B cell (primary cell): Measurements from ENCODE around the gene HPN. TPM values are rescaled to one million over a fixed set of nuclear protein-coding genes. Genes with fewer than 3 reads are reported as not detected.

Experiments
- ATAC-seq: fragments of 200-7000 bp; cut with Tn5 transposase; one replicate; pipeline ENCODE4 v1.10.0; 2021; ENCODE audit warnings: low read depth, mild to moderate bottlenecking, moderate number of reproducible peaks, moderate library complexity
- CTCF ChIA-PET: fragments of 350-600 bp; sonication (Branson Sonifier 250); formaldehyde crosslinking; loops from one replicate; lab custom pipeline; 2021; ENCODE audit warnings: antibody characterized with exemption, inconsistent platforms; lab: Charles Lee
- POLR2A ChIA-PET: fragments of 350-600 bp; sonication (Branson Sonifier 250); formaldehyde crosslinking; loops from one replicate; lab custom pipeline; 2021; ENCODE audit warnings: antibody characterized with exemption; lab: Charles Lee
- DNase-seq: peaks from one replicate; pipeline ENCODE4 v3.0.0; 2013
- H2AFZ ChIP-seq: 2 replicates; pipeline ENCODE4 v1.6.1; 2012; ENCODE audit warnings: mild to moderate bottlenecking, low read depth, low read length; ENCODE audit not compliant: insufficient read depth, poor library complexity, severe bottlenecking
- H3K27ac ChIP-seq, 2 donors: 1 replicate in 1 of 2; 2 replicates in 1 of 2; pipeline ENCODE4 v1.5.1; 2012 to 2013; ENCODE audit warnings: low read length in 2 of 2, mild to moderate bottlenecking in 2 of 2, moderate library complexity in 1 of 2
- H3K27me3 ChIP-seq, 4 experiments: fragments of 200-600 bp in 1 of 4; sonication (generic) in 1 of 4; replicated peaks in 1 of 4; 1 replicate in 2 of 4; 2 replicates in 2 of 4; pipeline versions ENCODE4 v1.6.1 to v1.7.0; 2013 to 2016; ENCODE audit warnings: low read length in 3 of 4, mild to moderate bottlenecking in 2 of 4, mixed read lengths in 1 of 4, moderate library complexity in 1 of 4; ENCODE audit not compliant: insufficient read depth in 4 of 4, control insufficient read depth in 3 of 4; ENCODE audit errors: control extremely low read depth in 1 of 4
- H3K36me3 ChIP-seq, 2 experiments: replicated peaks in 1 of 2; 1 replicate in 1 of 2; 2 replicates in 1 of 2; pipeline versions ENCODE4 v1.6.1 to v1.7.1; 2013; ENCODE audit warnings: low read length in 1 of 2; ENCODE audit not compliant: insufficient read depth in 2 of 2, control insufficient read depth in 1 of 2; ENCODE audit errors: control extremely low read depth in 1 of 2, extremely low read depth in 1 of 2
- H3K4me1 ChIP-seq, 2 donors: fragments of 200-600 bp in 1 of 2; sonication (generic) in 1 of 2; 1 replicate in 1 of 2; 2 replicates in 1 of 2; pipeline versions ENCODE4 v1.5.1 to v1.6.1; 2013 to 2017; ENCODE audit warnings: low read length in 2 of 2; ENCODE audit not compliant: control insufficient read depth in 2 of 2, insufficient read depth in 2 of 2
- H3K4me2 ChIP-seq: replicated peaks from 2 replicates; pipeline ENCODE3; 2012; ENCODE audit warnings: mild to moderate bottlenecking, low read depth, low read length; ENCODE audit not compliant: poor library complexity, severe bottlenecking
- H3K4me3 ChIP-seq, 5 experiments: fragments of 200-600 bp in 1 of 5; sonication (generic) in 1 of 5; 1 replicate in 3 of 5; 2 replicates in 2 of 5; pipeline versions ENCODE4 v1.5.1 to v1.7.0; 2011 to 2016; ENCODE audit warnings: low read length in 4 of 5, mild to moderate bottlenecking in 4 of 5, low read depth in 2 of 5, control low read depth in 1 of 5, moderate library complexity in 1 of 5; ENCODE audit not compliant: insufficient read depth in 1 of 5; ENCODE audit errors: control extremely low read depth in 1 of 5, extremely low read depth in 1 of 5
- H3K79me2 ChIP-seq: fragments of 200-600 bp; sonication (generic); one replicate; pipeline ENCODE4 v1.6.0; 2016; ENCODE audit warnings: low read length; ENCODE audit not compliant: control insufficient read depth, insufficient read depth
- H3K9ac ChIP-seq: fragments of 200-600 bp; sonication (generic); 2 replicates; pipeline ENCODE4 v1.6.1; 2017; ENCODE audit warnings: mild to moderate bottlenecking, low read length, moderate library complexity
- H3K9me3 ChIP-seq, 3 donors: one replicate each; pipeline versions ENCODE4 v1.6.1 to v1.7.1; 2013; ENCODE audit warnings: low read length in 2 of 3; ENCODE audit not compliant: control insufficient read depth in 2 of 3, insufficient read depth in 1 of 3; ENCODE audit errors: control extremely low read depth in 1 of 3
- H4K20me1 ChIP-seq: 2 replicates; pipeline ENCODE4 v1.6.0; 2012; ENCODE audit warnings: mild to moderate bottlenecking, low read length; ENCODE audit not compliant: insufficient read depth, control insufficient read depth, poor library complexity, severe bottlenecking
- H3K27ac Mint-ChIP-seq: one replicate; pipeline ENCODE4 v1.8.0; 2021; ENCODE audit warnings: mixed read lengths
- H3K27me3 Mint-ChIP-seq: one replicate; pipeline ENCODE4 v1.8.0; 2021; ENCODE audit warnings: mixed read lengths
- H3K4me1 Mint-ChIP-seq: one replicate; pipeline ENCODE4 v1.8.0; 2021; ENCODE audit warnings: mixed read lengths
- H3K4me3 Mint-ChIP-seq: one replicate; pipeline ENCODE4 v1.8.0; 2021; ENCODE audit warnings: mixed read lengths
- H3K9me3 Mint-ChIP-seq: one replicate; pipeline ENCODE4 v1.8.0; 2022; ENCODE audit warnings: mixed read lengths; ENCODE audit not compliant: insufficient read depth
- CTCF ChIP-seq: fragments of 200-600 bp; IDR thresholded peaks from one replicate; pipeline ENCODE4 v1.8.0; 2022; ENCODE audit warnings: antibody characterized with exemption, mild to moderate bottlenecking
- EZH2 ChIP-seq: IDR thresholded peaks from 2 replicates; pipeline ENCODE4 v1.6.1; 2012; ENCODE audit warnings: borderline replicate concordance, low read depth, mild to moderate bottlenecking, moderate library complexity, low read length; ENCODE audit not compliant: insufficient read depth, poor library complexity, severe bottlenecking
- WGBS: methylation state at CpG from one replicate; pipeline ENCODE4 v1.1.5; 2013; ENCODE audit warnings: missing lambda C conversion rate; ENCODE audit not compliant: insufficient coverage; 5-methylcytosine and 5-hydroxymethylcytosine counted together
- intact Hi-C: fragments of 100-400 bp; cut with micrococcal nuclease; formaldehyde crosslinking; loops from one replicate; pipeline ENCODE4 v1.10.0; 2022
- polyA plus RNA-seq: library from polyadenylated mRNA; depleted of rRNA; stranded (reverse); fragments of >200 nt; gene quantifications from 2 replicates; pipeline ENCODE4 v1.2.3, GENCODE V29; 2012
- total RNA-seq, 2 donors: library from RNA; stranded (reverse); fragments of 120-200 nt in 1 of 2; gene quantifications; 1 replicate in 1 of 2; 2 replicates in 1 of 2; pipeline versions ENCODE4 v1.2.3 to v1.2.4, GENCODE V29; 2013 to 2022

The HPN gene
- total and polyA plus RNA-seq, 2 donors (not counting 1 experiment from before 2014, with no cell fraction given) = 0.30 TPM; not detected in 1

GRCh38 chr19:35062942-35063341, 21.4 kb downstream of the HPN start:
- no peak overlapping the region for H3K4me3 ChIP-seq
- no peaks in the 10 kb centered on the region for H3K79me2 ChIP-seq
- ATAC-seq = no peak
- H3K27me3 ChIP-seq = no peaks in the 10 kb centered on the region
- no peak overlapping the region for H3K27ac ChIP-seq
- WGBS = no CpG with 5 or more reads among the region's 7 CpGs
- H3K4me1 ChIP-seq = peaks cover 4 to 11% of the 10 kb centered on the region in 2 donors
- H3K36me3 ChIP-seq = no peaks in the 10 kb centered on the region
- CTCF ChIA-PET = interaction anchor here (2.6 to 6.0 kb wide), 2 partner anchors 15 to 24 kb away, joined by 5 to 192 read pairs; no protein-coding TSS in a partner anchor
- POLR2A ChIA-PET = no interaction called here
- intact Hi-C loops = no loop called here
- no peaks in the 10 kb centered on the region for H3K9me3 Mint-ChIP-seq
- H2AFZ ChIP-seq = no peak overlapping the region
- peaks cover 12% of the 10 kb centered on the region for H3K4me1 Mint-ChIP-seq
- peaks cover 0 to 10% (median 4%) of the 10 kb centered on the region in 3 donors for H3K9me3 ChIP-seq
- DNase-seq = no peak
- H3K27me3 Mint-ChIP-seq = no peaks in the 10 kb centered on the region
- H3K4me3 Mint-ChIP-seq = no peak overlapping the region
- no peak overlapping the region for H3K9ac ChIP-seq
- no peaks in the 10 kb centered on the region for H4K20me1 ChIP-seq
- no peak overlapping the region for H3K27ac Mint-ChIP-seq
- no peak for TF ChIP-seq EZH2
- TF ChIP-seq CTCF = no peak
- no peak overlapping the region for H3K4me2 ChIP-seq

GRCh38 chr19:35063940-35064818, 22.7 kb downstream of the HPN start:
- Mint-ChIP-seq H3K4me3 (no peak overlapping the region), H3K27me3 (no peaks in the 10 kb centered on the region), H3K27ac (no peak overlapping the region), H3K9me3 (no peaks in the 10 kb centered on the region), H3K4me1 (peaks cover 22% of the 10 kb centered on the region)
- TF ChIP-seq CTCF (no peak), EZH2 (no peak)
- ChIA-PET POLR2A (no interaction called here), CTCF (interaction anchor here (1.0 to 6.0 kb wide), 4 partner anchors 8 to 77 kb away, joined by 3 to 192 read pairs (median 6); no protein-coding TSS in a partner anchor)
- ATAC-seq = no peak
- peaks cover 4 to 18% of the 10 kb centered on the region in 2 donors for H3K4me1 ChIP-seq
- H3K4me3 ChIP-seq = no peak overlapping the region
- no peak overlapping the region for H3K4me2 ChIP-seq
- H3K9me3 ChIP-seq = peaks cover 0 to 10% (median 4%) of the 10 kb centered on the region in 3 donors
- no peak overlapping the region for H3K9ac ChIP-seq
- intact Hi-C loops = no loop called here
- H3K27ac ChIP-seq = no peak overlapping the region
- DNase-seq = no peak
- no peaks in the 10 kb centered on the region for H3K27me3 ChIP-seq
- H2AFZ ChIP-seq = no peak overlapping the region
- no peaks in the 10 kb centered on the region for H3K36me3 ChIP-seq
- no peaks in the 10 kb centered on the region for H3K79me2 ChIP-seq
- WGBS = 81% methylated on average over 4 of the region's 10 CpGs
- H4K20me1 ChIP-seq = no peaks in the 10 kb centered on the region
